Body of pancreas (tissue), 4 donors: Measurements from ENCODE around the gene ZNF407.

ENCODE experiments used
- POLR2A ChIP-seq, 3 donors: fragments of 450-650 bp; IDR thresholded peaks; one replicate each; pipeline ENCODE4 v1.6.1; 2016; ENCODE audit warnings: antibody characterized with exemption in 3 of 3, mild to moderate bottlenecking in 2 of 3
- TF ChIP-seq, protein P1 (sequence below), 7 experiments: fragments of 450-650 bp in 4 of 7; fragments of 200-600 bp in 3 of 7; sonication (generic) in 3 of 7; IDR thresholded peaks; one replicate each; pipeline ENCODE4 v1.5.1; 2016 to 2019; ENCODE audit warnings: antibody characterized with exemption in 7 of 7

DNA sequence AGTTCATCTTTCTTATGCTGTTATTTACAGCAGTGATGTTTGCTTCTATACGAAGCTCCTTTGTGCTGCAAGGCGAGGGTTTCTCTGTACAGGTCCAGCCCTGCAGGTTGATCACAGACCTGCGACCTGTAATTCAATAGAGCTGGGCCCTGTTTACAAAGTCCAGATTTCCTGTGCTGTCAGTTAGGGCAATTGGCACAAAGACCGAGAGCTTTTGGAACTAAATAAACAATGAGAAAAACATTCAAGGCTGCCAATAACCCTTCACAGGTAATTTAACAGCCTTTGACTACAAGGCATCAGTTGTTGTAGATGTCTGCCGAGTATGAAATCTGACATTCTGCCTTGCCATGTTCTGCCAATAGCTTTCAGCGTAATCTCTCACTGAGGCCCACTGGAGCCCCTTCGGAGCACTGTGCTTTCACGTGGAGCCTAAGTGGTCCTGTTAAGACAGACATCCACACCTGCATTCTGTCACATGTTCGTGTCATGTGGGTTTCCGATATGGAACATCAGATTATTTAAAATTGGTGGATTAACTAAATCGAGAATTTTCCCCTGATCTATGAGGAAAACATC lies 378.8 kb downstream of the ZNF407 start:
- TF ChIP-seq, protein P1, sequence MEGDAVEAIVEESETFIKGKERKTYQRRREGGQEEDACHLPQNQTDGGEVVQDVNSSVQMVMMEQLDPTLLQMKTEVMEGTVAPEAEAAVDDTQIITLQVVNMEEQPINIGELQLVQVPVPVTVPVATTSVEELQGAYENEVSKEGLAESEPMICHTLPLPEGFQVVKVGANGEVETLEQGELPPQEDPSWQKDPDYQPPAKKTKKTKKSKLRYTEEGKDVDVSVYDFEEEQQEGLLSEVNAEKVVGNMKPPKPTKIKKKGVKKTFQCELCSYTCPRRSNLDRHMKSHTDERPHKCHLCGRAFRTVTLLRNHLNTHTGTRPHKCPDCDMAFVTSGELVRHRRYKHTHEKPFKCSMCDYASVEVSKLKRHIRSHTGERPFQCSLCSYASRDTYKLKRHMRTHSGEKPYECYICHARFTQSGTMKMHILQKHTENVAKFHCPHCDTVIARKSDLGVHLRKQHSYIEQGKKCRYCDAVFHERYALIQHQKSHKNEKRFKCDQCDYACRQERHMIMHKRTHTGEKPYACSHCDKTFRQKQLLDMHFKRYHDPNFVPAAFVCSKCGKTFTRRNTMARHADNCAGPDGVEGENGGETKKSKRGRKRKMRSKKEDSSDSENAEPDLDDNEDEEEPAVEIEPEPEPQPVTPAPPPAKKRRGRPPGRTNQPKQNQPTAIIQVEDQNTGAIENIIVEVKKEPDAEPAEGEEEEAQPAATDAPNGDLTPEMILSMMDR (IDR thresholded peaks at IDR 0.05) = no peak
- no peak for TF ChIP-seq POLR2A (IDR thresholded peaks at IDR 0.05)
